Putamen (tissue), 1 donor: Measurements from ENCODE around the gene CAND1.

Source experiments
- DNase-seq: peaks from one replicate; pipeline ENCODE4 v3.0.0-alpha.2; 2016; ENCODE audit warnings: low spot score

The CAND1 gene

DNA sequence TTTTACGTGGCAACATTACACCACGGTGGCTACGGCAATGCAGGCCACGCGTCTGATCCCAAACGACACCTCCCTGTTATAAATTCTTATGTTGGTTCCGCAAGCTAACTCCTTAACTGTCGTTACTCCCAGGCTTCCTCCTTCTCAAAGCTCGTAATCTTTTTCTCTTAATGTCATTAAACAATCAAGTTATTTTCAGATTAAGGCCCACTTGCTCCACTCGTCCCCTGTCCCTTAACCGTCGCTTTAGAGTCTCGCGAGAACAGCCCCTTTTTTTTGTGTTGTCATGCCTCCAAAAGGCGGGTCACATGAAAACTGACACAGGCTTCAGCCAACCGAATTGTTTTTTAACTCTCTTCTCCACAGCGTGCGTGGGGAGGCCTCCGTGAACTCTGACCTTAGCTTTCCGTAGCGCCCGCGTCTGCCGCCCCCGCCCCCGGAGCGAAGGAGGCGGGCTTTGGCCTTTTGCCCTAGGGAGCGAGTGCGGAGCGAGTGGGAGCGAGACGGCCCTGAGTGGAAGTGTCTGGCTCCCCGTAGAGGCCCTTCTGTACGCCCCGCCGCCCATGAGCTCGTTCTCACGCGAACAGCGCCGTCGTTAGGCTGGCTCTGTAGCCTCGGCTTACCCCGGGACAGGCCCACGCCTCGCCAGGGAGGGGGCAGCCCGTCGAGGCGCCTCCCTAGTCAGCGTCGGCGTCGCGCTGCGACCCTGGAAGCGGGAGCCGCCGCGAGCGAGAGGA lies at the start of gene CAND1:
TSS of gene CAND1 (plus strand) at position 463 of the 737 bp plus-strand sequence. CDS start 360 bp downstream, outside the sequence.
- DNase-seq = peak; percentile 100

DNA sequence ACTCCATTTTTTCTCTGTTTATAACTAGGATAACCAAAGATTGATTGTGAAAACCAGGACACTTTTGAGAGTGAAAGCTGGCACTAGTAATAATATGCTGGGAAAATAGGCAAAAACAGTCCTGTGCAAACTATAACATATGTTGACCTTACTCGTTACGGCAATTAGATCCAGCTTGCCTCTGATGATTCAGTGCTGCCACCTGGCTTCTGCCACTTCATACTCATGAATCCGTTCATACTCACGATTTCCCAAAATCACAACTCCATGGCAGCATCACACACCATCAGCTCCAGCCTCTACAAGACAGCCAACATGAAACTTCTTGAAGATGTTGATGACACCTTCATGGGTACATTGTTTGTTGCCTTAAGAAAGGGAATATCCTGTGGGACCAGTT lies 49.1 kb upstream of the CAND1 start:
- peak; percentile 8 for DNase-seq

GRCh38 chr12:67222302-67222701 lies 46.9 kb upstream of the CAND1 start:
- no peak for DNase-seq

DNA sequence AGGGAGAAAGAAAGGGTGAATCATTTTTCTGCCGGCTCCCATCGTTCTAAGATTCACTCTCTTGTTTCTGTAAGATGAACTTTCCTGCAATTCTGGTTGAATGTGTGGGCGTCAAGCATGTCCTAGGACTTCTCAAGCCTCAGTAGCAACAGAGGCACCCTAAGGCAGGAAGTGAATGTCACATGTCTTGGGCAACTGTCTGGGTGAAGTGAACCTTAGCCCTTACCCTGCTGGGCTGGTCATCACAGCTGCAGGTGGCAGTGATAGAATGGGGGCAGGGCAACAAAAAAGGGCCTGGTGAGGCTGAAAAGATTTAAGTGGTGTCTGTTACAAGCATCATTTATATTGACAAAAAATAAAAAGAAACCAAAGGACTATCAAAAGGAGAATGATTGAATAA lies 45.9 kb upstream of the CAND1 start:
- DNase-seq = no peak

GRCh38 chr12:67237231-67237630 lies 31.9 kb upstream of the CAND1 start:
- DNase-seq = no peak

GRCh38 chr12:67239061-67239460 lies 30.1 kb upstream of the CAND1 start:
- no peak for DNase-seq

- no peak for DNase-seq
These were observed 27.7 kb upstream of the CAND1 start for GRCh38 chr12:67241482-67241881.

DNA sequence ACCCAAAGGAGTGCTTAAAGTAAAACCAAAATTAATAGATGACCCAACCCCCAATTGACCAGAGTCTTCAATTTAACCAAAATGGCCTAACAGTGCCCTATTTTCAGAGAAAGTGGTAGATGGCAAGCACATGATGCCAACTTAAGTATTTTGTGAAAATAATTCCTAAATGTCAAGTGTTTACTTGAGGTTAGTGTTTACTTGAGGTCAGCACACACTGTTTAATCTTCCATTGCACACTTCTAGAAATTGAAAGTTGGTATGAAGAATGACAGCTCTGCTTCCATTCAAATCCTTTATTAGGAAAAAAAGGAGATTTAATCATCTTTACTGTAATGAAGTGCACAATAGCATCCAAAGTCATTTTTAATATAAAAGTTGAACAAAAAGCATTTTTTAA lies 25.9 kb upstream of the CAND1 start:
- DNase-seq = no peak

DNA sequence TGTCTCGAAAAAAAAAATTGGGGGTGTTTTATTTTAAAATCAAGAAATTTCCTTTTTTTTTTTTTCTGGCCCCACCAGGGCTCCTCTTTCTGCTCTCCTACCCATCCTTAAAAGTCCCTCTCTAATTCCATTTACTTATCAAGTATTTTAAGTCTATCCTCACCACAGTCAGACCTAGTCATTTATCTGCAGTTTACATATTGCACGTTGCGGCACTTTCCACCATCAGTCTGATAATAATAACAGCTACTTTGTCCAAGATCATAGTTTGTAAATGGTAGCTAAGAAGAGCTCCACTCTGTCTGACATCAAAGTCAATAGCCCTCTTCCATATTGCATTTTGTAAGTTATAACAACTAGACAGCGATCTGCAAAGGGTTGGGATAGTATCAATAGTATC lies 23.6 kb upstream of the CAND1 start:
- DNase-seq = no peak

- DNase-seq = no peak
These were observed 18.1 kb upstream of the CAND1 start for GRCh38 chr12:67251012-67251411.

DNA sequence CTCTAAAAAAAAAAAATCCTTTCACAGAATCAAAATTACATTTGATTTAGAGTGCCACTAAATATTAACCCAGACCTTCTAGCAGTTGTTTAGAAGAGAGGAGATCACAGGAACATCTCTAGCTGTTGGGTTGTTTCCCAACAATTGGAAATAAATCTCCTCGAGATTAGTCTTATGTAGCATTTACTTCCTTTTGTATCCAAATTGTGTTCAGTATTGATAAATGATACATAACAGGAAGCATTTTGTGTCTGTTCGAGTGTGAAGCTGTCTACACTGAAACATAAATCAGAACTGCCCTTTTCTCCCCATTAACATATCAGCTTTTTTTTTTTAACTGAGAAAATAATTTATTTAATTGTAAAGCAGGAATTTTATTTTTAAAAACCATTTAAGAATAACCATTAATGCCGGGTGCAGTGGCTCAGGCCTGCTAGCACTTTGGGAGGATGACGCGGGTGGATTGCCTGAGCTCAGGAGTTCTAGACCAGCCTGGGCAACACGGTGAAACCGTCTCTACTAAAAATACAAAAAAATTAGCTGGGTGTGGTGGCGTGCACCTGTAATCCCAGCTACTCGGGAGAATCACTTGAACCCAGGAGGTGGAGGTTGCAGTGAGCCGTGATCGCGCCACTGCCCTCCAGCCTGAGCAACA lies 14.7 kb upstream of the CAND1 start:
- no peak for DNase-seq

DNA sequence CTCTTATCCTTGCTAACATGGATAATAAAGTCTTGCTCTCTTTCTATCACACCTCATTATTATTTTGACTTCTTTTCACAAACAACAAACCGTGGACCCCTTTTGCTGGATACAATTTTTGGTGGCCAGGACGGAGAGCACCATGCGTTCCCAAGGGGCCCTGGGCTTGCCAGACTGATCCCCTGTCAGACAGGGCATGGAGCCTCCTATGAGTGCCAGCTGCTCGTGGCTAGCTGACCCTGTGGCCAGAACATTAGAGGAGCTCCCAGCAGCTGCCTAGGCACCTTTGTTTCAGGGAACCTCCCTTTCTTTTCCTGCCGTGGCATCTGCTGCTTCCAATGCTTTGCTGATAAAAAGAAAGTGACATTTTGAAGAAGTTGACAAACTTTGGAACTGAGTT lies 12.5 kb upstream of the CAND1 start:
- DNase-seq = no peak

- no peak for DNase-seq
These were observed 5.7 kb upstream of the CAND1 start for GRCh38 chr12:67263471-67263870.

DNA sequence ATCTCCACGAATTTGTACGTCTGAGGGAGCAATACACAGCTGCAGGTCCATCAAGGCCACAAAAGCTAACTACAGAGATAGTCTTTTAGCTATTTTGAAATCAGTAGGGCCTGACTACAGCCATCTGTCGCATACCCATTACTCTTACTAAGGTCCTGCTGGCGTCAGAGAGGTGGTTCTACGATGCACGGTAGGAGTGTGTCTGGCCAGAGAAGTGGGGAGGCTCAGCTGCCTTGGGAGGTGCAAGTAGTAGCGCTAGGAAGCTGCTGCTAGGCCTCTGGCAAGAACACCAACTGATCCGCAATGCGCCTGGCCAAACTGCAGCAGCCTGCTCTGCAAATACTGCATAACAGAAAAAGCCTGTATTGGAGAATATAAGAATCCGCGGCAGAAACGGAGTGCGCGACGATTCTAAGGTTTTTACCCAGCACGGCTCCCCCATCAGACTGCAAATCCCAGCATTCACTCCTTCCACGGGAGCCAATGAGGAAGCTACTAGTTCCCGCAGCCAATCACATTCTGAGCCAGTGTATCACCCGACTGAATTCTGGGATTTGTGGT lies 743 bp upstream of the CAND1 start:
- DNase-seq = peak; percentile 99

GRCh38 chr12:67269633-67270573 lies 745 bp downstream of the CAND1 start:
- peak; percentile 33 for DNase-seq

DNA sequence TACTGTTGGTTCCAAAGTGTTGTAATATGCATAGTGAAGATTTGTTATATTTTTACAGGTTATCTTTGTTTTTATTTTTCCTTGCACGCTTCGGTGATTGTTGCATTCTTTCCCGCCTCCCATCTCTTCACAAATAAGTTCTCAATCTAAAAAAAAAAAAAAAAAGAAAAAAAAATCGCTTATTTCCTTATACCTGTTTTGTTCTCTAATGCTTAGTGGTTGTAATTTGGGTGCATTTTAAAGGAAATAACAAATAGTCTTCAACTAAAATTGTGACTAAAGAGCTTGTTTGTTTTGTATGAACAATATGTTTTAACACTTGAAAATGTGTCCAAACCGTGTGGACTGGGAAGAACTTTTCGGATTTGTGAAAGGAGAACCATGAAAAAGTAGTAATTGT lies 1.5 kb downstream of the CAND1 start:
- DNase-seq = no peak

DNA sequence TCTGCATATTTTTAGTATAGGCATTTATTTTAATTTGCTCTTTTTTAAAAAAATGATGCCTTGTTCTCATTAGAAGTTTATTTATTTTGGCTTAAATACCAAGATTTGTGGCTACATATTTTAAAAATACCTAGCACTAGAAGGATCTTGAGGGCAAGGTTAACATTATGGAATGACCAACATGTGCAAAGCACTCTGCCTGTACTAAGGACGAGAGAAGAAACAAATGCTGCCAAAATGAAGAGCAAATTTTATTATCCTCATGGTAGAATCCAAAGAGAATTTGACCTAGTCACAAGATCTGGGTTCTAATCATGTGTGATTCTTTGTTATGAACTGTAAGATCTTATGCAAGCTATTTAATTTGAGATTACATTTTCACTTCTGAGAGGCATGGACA lies 2.8 kb downstream of the CAND1 start:
- DNase-seq = no peak

DNA sequence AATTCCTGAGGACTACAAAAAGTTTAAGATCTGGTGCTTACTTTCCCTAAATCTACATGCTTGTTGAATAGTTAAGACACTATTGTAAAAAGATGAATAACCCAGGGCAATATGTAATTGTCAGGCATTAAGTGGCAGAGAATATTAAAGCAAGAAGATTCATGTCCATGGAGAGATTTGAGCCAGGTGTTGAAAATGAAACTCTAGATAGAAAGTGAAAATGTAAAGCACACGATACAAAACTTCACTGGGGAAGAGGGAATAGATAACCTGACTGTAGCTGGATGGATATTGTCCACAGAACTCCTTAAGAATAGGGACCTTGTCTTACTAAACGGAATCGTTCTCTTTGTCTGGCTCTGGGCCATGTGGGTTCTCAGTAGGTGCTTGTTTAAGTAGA lies 5.0 kb downstream of the CAND1 start:
- DNase-seq = no peak

- no peak for DNase-seq
These were observed 6.3 kb downstream of the CAND1 start for GRCh38 chr12:67275380-67275913.

DNA sequence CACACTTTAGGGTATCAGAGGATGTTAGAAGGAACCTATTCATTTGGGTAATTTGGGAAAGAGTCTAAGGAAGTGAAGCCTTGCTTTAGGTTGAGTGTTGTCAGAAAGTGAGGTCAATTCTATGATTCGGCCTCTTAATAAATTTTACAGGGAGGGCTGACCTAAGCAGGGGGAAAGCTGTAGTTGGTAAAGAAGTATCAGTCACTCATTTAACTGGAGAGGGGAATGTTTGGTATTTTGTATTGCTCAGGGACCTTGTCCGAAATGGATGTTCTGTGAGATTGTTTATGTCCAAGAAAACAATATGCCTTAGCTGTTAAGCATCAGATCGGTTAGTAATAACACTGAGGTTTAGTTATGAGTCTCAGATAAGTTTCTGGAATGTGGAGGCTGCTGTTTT lies 7.3 kb downstream of the CAND1 start:
- no peak for DNase-seq

GRCh38 chr12:67279637-67280036 lies 10.5 kb downstream of the CAND1 start:
- DNase-seq = no peak

DNA sequence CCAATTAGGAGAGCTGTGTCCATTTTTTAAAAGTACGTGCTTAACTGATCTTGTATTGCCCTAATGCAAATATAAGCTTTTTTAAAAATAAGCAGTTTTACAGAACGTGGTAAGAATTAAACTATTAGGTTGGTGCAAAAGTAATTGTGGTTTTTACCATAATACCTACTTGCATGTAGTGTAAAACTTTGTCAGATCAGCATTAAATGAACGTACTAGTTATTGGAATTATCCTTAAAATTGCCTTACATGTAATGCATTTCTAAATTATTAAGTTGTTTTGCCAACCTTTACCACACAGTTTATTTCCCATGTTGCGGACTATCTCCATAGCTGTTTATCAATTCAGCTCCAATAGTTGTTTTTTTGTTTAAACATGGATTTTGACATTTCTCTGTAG lies 10.9 kb downstream of the CAND1 start:
- no peak for DNase-seq
